ENCODE results near the gene TOMT.

The TOMT gene

DNA sequence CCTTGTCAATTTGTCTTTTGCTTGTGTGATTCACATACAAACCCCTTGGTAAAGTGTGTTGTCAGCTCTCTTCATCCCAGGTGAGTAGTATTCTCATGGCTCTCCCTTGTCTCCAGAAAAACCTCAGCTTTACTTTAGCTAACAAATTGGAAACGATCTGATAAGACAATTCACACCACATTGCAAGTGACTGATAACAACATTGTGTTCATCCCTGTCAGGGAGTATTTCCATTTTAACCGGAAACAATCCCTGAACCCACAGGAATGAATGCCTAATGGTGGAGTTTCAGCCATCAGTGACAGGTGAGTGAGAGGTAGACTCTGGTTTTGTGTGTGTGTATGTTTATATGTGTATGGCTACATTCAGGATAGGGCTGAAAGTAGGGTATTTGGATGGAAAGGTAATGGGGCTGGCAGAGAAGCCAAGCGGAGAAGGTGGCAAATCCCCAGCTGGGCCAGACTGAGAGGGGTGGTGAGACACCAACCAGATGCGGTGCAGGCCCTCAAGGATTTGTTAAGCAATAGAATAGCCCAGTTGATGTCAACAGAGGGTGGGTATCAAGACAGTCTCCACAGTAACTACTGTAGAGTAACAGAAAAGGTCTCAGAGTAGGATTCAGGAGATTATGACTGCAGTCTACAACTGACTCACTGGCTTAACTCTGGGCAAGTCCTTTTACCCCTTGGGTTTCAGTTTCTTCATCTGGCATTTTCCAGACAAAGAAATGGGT is 17.5 kb upstream of the TOMT start:
- DNase-seq = no peak

DNA sequence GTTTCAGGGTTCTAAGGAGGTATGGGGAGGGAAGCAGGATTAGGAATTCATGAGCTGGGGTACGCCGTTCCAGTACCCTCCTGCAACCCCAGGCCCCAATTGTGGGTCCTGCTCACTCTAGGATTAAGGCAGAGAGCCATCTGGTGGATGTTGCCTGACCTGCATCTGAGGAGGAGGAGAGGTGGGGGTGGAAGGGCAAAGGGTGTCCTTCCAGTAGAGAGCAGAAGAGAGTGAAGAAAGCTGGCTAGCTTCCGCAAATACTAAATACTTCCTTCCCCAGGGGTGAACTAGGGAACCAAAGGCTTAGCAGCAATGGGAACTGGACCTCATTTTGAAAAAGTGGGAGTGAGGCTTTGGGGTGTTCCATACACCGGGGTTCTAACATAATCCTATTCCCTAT is 14.4 kb upstream of the TOMT start:
- DNase-seq = no peak

- DNase-seq = no peak
These were observed 7.0 kb upstream of the TOMT start for GRCh38 chr11:72098741-72099140.

GRCh38 chr11:72100009-72100408 is 5.7 kb upstream of the TOMT start:
- DNase-seq = no peak

DNA sequence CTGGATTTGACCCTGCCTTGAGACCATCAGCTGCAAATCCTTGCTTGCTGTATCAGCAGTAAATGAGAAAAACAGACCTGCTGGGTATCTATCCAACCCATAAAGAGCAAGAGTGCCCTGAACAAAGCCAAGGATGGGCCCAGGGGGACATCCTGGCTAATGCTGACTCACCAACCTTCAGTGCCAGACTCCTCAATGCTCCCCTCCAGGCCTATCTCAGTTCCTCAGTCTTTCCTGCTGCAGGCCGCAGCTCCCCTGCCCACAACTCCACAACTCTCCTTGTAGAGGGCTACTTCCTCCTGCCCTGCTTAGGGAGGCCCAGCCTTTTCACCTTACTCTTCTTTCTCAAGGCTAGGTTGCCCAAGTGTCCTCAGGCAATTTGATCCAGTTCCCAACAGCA is 5.3 kb upstream of the TOMT start:
- DNase-seq = no peak

GRCh38 chr11:72102162-72102561 is 3.6 kb upstream of the TOMT start:
- no peak for DNase-seq

- peak; percentile 32 for DNase-seq
These were observed 3.1 kb upstream of the TOMT start for GRCh38 chr11:72102631-72102945.

DNA sequence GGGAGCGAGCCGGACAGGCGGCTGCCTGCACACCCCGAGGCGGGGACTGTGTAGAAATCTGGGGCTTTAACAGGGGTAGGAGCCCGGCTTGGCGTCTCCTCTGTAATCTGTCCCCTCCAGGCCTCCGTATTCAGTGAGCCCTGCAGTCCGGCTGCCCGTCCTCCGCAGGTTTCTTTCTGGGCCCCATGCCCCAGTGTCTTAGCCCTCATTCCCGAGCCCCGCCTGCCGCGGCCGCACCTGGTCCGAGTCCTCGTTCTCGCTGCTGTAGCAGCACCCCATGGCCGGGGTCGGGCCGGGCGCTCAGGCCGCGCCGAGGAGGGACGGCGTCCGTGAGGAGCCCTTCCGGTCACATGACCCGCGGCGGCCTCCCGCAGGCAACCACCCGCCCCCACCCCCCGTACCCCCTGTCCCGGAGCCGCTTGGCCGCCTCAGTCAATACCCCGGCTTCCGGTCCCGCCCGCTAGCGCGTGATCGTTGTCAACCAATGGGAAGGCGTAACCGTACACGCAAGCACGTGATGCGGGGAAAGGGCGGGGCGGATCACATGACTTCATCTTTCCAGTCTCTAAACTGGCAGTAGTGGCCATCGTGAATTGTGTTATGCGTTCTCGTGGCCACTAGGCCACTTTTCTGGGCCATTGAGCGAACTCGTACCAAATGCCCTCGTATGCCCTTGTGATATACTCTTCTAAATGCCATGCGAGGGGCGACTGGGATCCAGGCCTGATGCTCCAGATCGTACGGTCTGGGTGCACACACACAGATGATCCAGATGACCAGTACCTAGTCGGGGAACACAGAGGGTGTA is 2.6 kb upstream of the TOMT start, which contains the start of gene LAMTOR1:
Gene LAMTOR1 (minus strand): TSS at position 352 of the 808 bp plus-strand sequence. CDS start 73 bp downstream, at position 279.
- peak; percentile 94 for DNase-seq

- no peak for DNase-seq
These were observed 2.0 kb upstream of the TOMT start for GRCh38 chr11:72103754-72104167.

- DNase-seq = no peak
These were observed 5.8 kb downstream of the TOMT start for GRCh38 chr11:72111300-72112142.

- peak; percentile 99 for DNase-seq
These were observed 6.6 kb downstream of the TOMT start, which contains the start of gene ANAPC15 for GRCh38 chr11:72112143-72112977. Gene ANAPC15, minus strand, starts transcription at chr11:72112695. Its CDS starts 1,419 bp downstream, at chr11:72111276.

DNA sequence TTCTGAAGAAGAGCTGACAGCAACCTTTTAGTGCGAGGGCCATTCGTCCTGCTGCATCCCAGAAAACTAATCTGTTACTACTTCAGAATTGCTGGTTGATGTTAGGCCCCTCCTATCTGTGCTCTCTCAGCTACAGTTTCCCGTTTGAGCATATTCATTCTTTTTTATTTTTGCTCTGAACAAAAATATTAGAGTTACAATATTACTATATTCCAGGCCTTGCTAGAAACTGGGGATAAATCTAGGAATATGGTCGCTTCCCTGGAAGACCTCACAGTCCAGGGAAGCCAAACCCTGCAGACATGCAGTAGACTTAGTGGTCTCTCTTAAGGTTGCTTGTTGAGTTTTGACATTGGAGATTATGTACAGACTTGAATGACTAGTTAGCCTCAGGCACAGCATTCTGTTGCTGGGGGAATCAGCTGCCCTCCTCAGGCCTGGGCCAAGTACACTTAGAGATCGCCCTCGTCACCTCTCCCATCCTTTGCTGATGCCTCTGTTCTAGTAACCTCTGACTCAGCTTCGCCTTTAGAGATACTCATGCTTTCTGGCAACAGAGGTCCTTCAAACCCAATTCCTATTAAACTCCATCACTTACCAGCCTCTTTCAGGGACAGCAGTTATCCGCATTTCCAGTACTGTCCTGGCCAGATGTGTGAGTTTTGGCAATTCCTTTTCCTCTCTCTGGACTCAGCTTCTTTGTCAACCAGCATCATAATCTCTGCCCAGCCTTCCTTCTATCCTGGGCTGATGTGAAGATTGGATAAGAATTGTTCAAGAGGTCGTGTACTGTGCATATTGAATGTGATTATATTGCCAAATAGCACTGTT is 7.5 kb downstream of the TOMT start:
- DNase-seq = no peak

- DNase-seq = no peak
These were observed 8.8 kb downstream of the TOMT start for GRCh38 chr11:72114570-72114969.

DNA sequence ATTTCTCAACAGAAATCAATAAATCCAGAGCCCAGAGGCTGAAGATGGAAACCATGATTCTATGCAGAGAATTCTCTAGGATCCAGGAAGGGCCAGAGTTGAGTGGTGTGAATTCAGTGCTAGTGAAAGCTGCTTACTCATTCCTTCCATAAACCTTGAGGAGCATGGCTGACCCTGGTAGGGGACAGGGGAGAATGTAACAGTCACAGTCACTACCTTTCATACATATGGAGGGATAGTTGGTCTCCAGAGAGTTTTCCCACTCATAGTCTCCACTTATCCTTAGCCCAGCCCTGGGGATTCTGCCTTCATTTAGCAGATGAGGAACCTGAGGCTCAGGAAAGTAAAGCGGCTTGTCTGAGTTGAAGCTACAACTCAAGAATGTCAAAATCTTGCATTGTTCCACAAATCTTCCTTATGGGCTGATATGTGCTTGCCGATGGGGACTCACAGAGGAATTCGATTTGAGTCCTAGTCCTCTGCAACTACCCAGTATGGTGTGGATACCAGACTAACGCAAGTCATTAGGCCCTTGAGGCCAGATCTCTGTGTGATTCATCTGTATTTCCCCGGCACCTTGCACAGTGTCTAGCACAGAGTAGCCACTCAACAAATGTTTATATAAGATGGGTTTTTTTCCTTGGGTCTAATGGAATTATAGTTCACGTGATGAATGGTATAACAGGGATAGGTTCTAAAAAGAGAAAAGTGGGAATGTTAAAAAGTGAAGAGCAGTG is 10.5 kb downstream of the TOMT start:
- no peak for DNase-seq

DNA sequence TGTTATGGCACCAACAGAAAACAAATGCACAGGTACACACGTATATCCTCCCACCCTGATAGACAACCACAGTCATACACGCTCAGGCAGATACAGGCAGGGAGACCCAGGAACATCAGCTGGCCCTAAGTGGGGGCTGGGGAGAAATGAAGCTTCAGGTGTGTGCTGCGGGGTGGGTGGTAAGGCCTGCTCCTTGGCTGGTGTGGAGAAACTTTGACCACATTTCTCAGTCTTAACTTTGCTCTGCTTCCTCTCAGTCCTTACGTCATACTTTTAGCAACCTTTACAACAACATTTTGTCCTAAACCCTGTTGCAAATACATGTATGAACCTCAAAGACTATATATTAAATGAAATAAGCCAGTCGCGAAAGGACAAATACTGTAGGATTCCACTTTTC is 13.5 kb downstream of the TOMT start:
- DNase-seq = no peak

GRCh38 chr11:72120930-72121329 is 15.2 kb downstream of the TOMT start:
- no peak for DNase-seq

DNA sequence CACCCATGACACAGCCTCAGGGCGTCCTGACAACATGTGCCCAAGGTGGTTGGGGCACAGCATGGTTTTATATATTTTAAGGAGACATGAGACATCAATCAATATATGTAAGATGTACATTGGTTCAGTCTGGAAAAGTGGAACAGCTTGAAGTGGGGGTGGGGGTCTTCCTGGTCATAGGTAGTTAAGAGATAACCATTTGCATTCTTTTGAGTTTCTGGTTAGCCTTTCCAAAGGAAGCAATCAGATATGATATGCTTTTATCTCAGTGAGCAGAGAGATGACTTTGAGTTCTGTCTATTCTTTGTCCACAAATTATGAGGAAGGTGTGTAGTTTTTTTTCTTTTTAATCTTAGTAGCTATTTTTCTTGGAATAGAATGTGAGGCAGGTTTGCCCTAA is 16.9 kb downstream of the TOMT start:
- DNase-seq = no peak

DNA sequence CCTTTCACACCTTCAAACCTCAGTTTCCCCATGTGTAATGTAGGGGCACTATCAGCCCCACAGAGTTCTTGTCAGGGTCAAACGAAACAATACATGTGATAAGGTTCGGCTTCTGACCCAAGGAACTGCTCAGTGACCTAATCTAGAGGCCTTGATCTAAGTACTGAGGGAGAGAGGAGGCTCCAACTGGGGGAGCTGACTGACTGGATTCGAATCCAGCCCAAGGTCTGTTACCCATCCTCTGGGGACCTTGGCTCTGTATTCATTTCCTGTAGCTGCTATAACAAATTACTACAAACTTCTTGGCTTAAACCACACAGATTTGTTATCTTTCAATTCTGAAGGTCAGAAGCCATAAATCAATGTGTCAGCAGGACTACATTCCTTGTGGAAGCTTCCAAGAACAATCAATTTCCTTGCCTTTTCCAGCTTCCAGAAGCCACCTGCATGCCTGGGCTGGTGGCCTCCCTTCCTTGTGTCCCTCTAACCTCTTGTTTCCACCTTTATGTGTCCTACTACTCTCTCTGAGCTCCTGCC is 17.5 kb downstream of the TOMT start:
- DNase-seq = no peak

GRCh38 chr11:72124046-72124445 is 18.3 kb downstream of the TOMT start:
- DNase-seq = no peak

DNA sequence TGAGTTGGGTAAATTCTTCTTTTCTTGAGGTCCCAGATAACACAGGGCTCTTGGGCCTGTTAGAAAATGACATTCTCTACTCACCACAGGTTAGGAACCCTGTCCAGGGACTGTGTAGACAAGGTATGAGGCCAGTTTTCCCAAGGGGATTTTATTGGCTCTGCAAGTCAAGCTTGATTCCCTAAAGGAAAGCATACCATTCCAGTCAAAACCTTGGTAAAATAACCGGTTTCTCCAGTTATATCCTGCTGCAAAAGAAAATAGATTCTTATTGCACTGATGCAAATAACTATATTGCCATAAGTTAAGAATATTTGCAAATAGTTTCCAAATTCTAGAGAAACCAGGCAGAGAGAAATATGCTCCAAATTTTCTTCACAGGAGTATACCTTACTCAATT is 20.2 kb downstream of the TOMT start:
- no peak for DNase-seq

DNA sequence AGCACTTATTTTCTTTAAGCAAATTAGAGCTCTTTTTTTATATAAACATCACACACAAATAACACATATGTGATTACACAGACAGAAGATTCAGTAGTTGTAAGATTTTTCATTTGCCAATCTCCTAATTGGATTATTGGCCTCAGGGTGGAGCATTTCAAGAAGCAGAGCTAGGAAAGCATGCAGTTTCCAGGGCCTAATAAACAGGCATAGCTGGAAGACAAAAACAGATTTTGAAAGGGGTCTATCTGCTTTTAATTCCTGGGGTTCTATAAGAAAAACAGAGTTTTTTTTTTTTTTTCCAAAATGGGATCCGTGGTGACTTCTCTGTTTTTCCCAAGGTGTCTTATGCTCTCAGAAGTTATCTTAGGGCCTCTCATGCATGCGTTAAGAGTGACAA is 22.2 kb downstream of the TOMT start:
- no peak for DNase-seq

Data from NCI-H2081 treated with DMSO at 0.1 percent for 48 hours (cell line).